BLaER1 (cell line): ENCODE data around the gene HINFP.
A peak's percentile ranks its signal among the peaks of the same experiment; 100 is the strongest.

Experiments
- H3K27ac ChIP-seq: shearing (Covaris generic); formaldehyde crosslinking; 2 replicates; pipeline ENCODE4 v1.8.1; 2022
- H3K27me3 ChIP-seq: shearing (Covaris generic); formaldehyde crosslinking; 2 replicates; pipeline ENCODE4 v1.8.1; 2022
- H3K36me3 ChIP-seq: shearing (Covaris generic); formaldehyde crosslinking; 2 replicates; pipeline ENCODE4 v1.8.1; 2022
- H3K4me1 ChIP-seq: shearing (Covaris generic); formaldehyde crosslinking; 2 replicates; pipeline ENCODE4 v1.8.1; 2022
- H3K4me2 ChIP-seq: shearing (Covaris generic); formaldehyde crosslinking; 2 replicates; pipeline ENCODE4 v1.8.1; 2022
- H3K4me3 ChIP-seq: shearing (Covaris generic); formaldehyde crosslinking; 2 replicates; pipeline ENCODE4 v1.8.1; 2022
- H3K9ac ChIP-seq: shearing (Covaris generic); formaldehyde crosslinking; 2 replicates; pipeline ENCODE4 v1.8.1; 2022
- H3K9me3 ChIP-seq: shearing (Covaris generic); formaldehyde crosslinking; 2 replicates; pipeline ENCODE4 v1.8.1; 2022
- H4K20me1 ChIP-seq: shearing (Covaris generic); formaldehyde crosslinking; 2 replicates; pipeline ENCODE4 v1.8.1; 2022
- Cebpa-rat ChIP-seq: shearing (Covaris generic); IDR thresholded peaks from 2 replicates; pipeline ENCODE4 v1.8.1; 2022

HINFP gene, protein sequence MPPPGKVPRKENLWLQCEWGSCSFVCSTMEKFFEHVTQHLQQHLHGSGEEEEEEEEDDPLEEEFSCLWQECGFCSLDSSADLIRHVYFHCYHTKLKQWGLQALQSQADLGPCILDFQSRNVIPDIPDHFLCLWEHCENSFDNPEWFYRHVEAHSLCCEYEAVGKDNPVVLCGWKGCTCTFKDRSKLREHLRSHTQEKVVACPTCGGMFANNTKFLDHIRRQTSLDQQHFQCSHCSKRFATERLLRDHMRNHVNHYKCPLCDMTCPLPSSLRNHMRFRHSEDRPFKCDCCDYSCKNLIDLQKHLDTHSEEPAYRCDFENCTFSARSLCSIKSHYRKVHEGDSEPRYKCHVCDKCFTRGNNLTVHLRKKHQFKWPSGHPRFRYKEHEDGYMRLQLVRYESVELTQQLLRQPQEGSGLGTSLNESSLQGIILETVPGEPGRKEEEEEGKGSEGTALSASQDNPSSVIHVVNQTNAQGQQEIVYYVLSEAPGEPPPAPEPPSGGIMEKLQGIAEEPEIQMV

DNA sequence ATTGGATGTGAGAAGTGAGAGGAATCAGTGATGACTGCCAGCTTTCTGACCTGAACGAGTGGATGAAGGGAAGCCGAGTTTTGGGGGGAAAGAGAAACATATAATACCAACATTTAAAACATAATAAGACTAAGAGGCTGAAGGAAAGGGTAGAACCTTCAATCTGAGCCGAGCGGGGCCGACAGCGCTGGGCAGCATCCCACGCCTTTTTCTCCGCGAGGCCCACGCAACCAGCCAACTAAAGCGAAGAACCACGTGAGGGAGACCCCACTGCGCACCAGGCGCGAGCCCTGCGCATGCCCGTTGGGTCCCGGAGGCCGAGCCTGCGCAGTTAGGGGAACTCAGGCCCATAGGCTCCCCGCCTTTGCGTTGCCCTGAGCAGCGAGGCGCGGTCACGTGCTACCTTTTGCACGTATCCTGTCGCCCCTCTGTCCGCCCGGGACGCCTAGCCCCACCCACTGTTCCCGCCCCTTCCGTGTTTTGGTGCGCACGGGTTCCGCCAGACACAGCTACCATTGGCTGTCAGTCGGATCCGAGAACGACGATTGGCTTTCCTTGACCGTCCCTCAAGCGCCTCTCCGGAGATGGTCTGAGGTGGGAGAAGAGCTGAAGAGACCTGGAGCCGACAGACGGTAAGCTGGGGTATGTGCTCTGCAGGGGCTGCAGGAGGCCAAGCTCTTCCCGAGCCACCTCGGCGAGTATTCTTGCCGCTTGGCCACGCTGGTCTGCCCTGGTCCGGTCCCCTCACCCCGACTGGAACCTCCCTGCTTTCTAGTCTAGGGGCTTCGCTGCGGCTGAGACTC lies at the start of gene HINFP:
TSS of gene HINFP (plus strand) at position 573 of the 803 bp plus-strand sequence. CDS start 5,365 bp downstream, outside the sequence.
- peaks cover 18% of the 10 kb centered on the region for H4K20me1 ChIP-seq
- no peak for TF ChIP-seq Cebpa-rat
- peak within 1 kb of the TSS; percentile 96 for H3K4me3 ChIP-seq
- H3K4me1 ChIP-seq, result peaks cover 22% of the 10 kb centered on the region
- peak within 1 kb of the TSS; percentile 91 for H3K9ac ChIP-seq
- H3K36me3 ChIP-seq, result peaks cover 45% of the 10 kb centered on the region
- H3K9me3 ChIP-seq, result no peaks in the 10 kb centered on the region
- no peaks in the 10 kb centered on the region for H3K27me3 ChIP-seq
- peak within 1 kb of the TSS; percentile 98 for H3K4me2 ChIP-seq
- peak within 1 kb of the TSS; percentile 75 for H3K27ac ChIP-seq

DNA sequence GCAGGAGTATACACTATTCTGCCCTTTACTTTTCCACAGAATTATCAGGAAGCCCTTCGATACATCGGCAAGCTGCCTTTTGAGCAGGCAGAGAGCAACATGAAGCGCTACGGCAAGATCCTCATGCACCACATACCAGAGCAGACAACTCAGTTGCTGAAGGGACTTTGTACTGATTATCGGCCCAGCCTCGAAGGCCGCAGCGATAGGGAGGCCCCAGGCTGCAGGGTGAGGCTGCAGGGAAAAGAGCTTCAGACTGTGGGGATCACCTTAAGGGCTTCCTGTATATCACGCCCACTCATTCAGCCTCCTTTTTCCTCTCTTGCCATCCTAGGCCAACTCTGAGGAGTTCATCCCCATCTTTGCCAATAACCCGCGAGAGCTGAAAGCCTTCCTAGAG lies 43.5 kb upstream of the HINFP start:
- Histone ChIP-seq H3K4me3 (no peak overlapping the region), H3K9me3 (no peaks in the 10 kb centered on the region), H3K27ac (no peak overlapping the region), H3K9ac (no peak overlapping the region), H3K27me3 (no peaks in the 10 kb centered on the region), H3K36me3 (peaks cover 99% of the 10 kb centered on the region), H4K20me1 (no peaks in the 10 kb centered on the region), H3K4me2 (no peak overlapping the region), H3K4me1 (no peaks in the 10 kb centered on the region)
- no peak for TF ChIP-seq Cebpa-rat

DNA sequence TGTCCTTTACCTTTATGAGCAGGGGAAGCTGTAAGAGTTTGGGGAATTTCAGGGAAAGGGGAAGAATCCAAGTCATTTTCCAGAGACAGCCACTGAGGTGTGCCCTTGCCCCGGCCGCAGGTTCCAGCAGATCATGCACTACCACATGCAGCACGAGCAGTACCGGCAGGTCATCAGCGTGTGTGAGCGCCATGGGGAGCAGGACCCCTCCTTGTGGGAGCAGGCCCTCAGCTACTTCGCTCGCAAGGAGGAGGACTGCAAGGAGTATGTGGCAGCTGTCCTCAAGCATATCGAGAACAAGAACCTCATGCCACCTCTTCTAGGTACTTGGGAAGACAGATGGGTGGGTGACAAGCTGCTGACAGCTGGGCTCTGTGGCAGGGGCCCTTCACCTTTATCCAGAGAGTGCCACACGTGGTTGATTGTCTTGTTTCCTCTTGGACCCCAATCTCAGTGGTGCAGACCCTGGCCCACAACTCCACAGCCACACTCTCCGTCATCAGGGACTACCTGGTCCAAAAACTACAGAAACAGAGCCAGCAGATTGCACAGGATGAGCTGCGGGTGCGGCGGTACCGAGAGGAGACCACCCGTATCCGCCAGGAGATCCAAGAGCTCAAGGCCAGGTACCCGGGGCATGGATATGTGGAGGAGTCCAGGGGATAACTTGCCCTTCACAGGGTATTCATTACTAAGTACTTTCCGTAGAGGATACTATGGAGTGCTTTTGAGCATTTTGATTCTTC lies 42.5 kb upstream of the HINFP start:
- no peaks in the 10 kb centered on the region for H3K27me3 ChIP-seq
- H3K4me2 ChIP-seq, result no peak overlapping the region
- no peak overlapping the region for H3K9ac ChIP-seq
- H3K36me3 ChIP-seq, result peaks cover 89% of the 10 kb centered on the region
- H4K20me1 ChIP-seq, result no peaks in the 10 kb centered on the region
- H3K4me1 ChIP-seq, result no peaks in the 10 kb centered on the region
- no peak for TF ChIP-seq Cebpa-rat
- no peak overlapping the region for H3K4me3 ChIP-seq
- H3K27ac ChIP-seq, result no peak overlapping the region
- H3K9me3 ChIP-seq, result no peaks in the 10 kb centered on the region

DNA sequence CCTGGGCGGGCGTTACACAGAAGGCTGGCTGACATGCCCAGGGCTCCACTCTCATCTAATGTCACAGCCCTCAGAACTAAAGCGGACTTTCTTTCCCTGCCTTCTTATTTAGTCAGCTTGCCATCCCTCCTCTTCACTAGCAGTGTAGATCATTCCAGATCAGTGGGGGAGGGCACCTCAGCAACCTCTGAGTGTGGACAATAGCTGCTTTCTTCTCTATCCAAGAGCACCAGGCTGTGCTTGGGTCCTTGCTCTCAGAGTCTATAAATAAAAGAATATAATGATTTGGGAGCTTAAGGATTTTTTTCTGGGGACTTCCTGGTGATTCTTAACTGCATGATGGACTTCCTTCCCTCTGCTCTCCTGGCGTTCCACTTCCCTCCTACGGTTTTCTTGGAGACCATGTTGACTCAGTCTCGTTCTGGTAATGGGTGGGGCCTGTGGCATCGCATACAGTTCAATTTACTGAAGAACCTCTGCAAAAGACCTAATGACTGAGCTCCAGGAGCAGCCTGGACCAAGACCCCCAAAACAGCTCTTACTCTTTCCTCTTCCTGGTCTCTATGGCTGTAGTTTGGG lies 39.6 kb upstream of the HINFP start:
- H3K4me2 ChIP-seq, result no peak overlapping the region
- no peaks in the 10 kb centered on the region for H4K20me1 ChIP-seq
- TF ChIP-seq Cebpa-rat, result no peak

DNA sequence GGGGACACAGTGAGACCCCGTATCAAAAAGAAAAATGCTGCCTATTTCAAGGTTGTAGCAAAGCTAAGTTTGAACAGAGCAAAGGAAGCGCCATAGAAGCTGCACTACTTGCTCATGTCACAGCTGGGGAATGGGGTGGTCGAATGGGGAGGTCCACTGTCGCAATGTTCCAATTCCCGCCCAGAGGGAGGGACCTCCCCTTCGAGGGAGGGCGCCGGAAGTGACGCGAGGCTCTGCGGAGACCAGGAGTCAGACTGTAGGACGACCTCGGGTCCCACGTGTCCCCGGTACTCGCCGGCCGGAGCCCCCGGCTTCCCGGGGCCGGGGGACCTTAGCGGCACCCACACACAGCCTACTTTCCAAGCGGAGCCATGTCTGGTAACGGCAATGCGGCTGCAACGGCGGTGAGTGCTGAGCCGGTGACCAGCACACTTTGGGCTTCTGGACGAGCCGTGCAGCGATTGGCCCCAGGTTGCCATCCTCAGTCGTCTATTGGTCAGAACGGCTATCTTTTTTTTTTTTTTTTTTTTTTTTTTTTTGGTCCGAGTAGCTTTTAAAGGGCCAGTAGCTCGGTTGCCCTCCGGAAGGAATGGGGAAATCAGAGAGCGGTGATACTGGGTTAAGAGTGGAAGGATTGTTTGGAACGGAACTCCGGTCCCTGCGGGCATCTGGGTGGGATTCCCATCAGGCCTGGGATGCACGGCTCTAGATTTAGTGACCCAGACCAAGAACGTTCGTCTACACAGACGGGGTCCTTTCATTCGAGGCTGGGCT lies 36.5 kb upstream of the HINFP start, which contains the start of gene HMBS:
TSS of gene HMBS (plus strand) at position 219 of the 774 bp plus-strand sequence. CDS start at position 372, 153 bp downstream.
- peak within 1 kb of the TSS; percentile 86 for H3K9ac ChIP-seq
- peaks cover 29% of the 10 kb centered on the region for H3K36me3 ChIP-seq
- no peaks in the 10 kb centered on the region for H3K9me3 ChIP-seq
- peak within 1 kb of the TSS; percentile 97 for H3K4me2 ChIP-seq
- no peaks in the 10 kb centered on the region for H3K27me3 ChIP-seq
- H4K20me1 ChIP-seq, result no peaks in the 10 kb centered on the region
- H3K27ac ChIP-seq, result peak within 1 kb of the TSS; percentile 83
- H3K4me1 ChIP-seq, result peaks cover 33% of the 10 kb centered on the region
- H3K4me3 ChIP-seq, result peak within 1 kb of the TSS; percentile 75
- TF ChIP-seq Cebpa-rat, result peak; percentile 65

More for the DNA sequence above, 39.6 kb upstream of the HINFP start:
- H3K27me3 ChIP-seq, result no peaks in the 10 kb centered on the region
- no peak overlapping the region for H3K4me3 ChIP-seq
- H3K36me3 ChIP-seq, result peaks cover 60% of the 10 kb centered on the region
- H3K9ac ChIP-seq, result no peak overlapping the region
- H3K9me3 ChIP-seq, result no peaks in the 10 kb centered on the region
- H3K27ac ChIP-seq, result no peak overlapping the region
- peaks cover 20% of the 10 kb centered on the region for H3K4me1 ChIP-seq

DNA sequence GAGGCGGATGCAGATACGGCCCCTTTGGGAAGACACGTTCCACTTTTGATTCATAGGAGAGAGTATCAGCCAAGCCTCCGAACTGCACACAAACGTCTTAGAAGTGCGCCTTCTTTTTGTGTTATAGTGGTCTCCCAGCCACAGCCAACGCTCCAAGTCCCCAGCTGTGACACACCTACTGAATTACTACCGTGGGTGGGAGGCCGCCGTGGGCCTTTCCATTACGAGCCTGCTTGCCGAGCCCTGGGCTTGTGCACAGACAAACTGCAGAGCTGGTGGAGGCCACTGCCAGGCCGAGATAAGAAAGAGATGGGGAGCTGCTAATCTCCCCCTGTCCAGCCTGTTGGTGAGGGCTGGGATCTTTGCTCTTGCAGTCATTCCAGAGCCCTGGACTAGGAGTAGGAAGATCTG lies 35.9 kb upstream of the HINFP start:
- Histone ChIP-seq H3K4me2 (peak overlapping the region; percentile 97), H3K36me3 (peaks cover 23% of the 10 kb centered on the region), H3K4me1 (peaks cover 38% of the 10 kb centered on the region), H3K27ac (peak overlapping the region; percentile 83), H3K9me3 (no peaks in the 10 kb centered on the region), H3K4me3 (peak overlapping the region; percentile 75), H4K20me1 (no peaks in the 10 kb centered on the region), H3K9ac (peak overlapping the region; percentile 86), H3K27me3 (no peaks in the 10 kb centered on the region)
- TF ChIP-seq Cebpa-rat, result no peak

DNA sequence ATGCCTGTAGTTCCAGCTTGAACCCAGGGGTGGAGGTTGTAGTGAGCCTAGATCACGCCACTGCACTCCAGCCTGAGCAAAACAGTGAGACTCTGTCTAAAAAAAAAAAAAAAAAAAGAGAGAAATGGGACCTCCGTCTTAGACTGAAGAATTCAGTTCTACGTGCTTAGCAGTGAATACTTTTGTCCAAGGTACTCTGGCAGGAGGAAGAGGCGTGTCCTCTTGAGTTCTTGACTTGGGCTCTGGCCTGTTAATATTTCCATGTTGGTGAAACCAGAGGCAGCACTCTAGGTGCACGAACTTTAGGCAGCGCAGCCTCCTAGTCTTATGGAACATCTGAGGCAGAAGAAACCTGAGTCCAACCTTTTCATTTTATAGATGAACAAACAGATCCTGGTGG lies 34.3 kb upstream of the HINFP start:
- Histone ChIP-seq H4K20me1 (peaks cover 10% of the 10 kb centered on the region), H3K9me3 (no peaks in the 10 kb centered on the region), H3K27ac (no peak overlapping the region), H3K36me3 (peaks cover 15% of the 10 kb centered on the region), H3K4me2 (peak overlapping the region; percentile 97; the same call in 1 of the 2 replicates), H3K4me1 (peaks cover 55% of the 10 kb centered on the region), H3K9ac (peak overlapping the region; percentile 22; the same call in 1 of the 2 replicates), H3K4me3 (no peak overlapping the region), H3K27me3 (no peaks in the 10 kb centered on the region)
- no peak for TF ChIP-seq Cebpa-rat

DNA sequence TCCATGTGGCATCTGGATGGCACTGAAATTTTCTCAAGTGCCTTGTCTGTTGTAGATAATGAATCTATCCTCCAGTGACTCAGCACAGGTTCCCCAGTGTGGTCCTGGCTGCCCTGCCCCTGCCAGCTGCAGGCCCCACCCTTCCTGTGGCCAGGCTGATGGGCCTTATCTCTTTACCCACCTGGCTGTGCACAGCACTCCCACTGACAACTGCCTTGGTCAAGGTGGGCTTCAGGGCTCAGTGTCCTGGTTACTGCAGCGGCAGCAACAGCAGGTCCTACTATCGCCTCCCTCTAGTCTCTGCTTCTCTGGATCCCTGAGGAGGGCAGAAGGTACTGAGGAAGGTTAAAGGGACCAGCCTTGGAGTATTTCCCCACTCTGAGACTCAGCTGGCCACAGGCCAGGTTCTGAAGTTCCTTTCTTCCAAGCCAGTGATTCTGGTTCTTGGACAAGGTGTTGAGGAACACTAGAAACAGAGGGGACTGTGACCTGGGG lies 33.6 kb upstream of the HINFP start:
- H3K27me3 ChIP-seq, result no peaks in the 10 kb centered on the region
- peak overlapping the region; percentile 97; the same call in 1 of the 2 replicates for H3K4me2 ChIP-seq
- peaks cover 62% of the 10 kb centered on the region for H3K4me1 ChIP-seq
- H3K9ac ChIP-seq, result peak overlapping the region; percentile 22; the same call in 1 of the 2 replicates
- no peak overlapping the region for H3K4me3 ChIP-seq
- no peak for TF ChIP-seq Cebpa-rat
- no peaks in the 10 kb centered on the region for H3K9me3 ChIP-seq
- H3K36me3 ChIP-seq, result peaks cover 15% of the 10 kb centered on the region
- H4K20me1 ChIP-seq, result peaks cover 16% of the 10 kb centered on the region
- H3K27ac ChIP-seq, result no peak overlapping the region
